Erythroblast (primary cell): Measurements from ENCODE around the gene ZC3HAV1L.
A peak's percentile ranks its signal among the peaks of the same experiment; 100 is the strongest.
"Not testable (repeated sequence)": the region's sequence is repeated elsewhere in the genome, so short reads cannot be mapped to it uniquely, and the experiment has no call there.

ENCODE experiments used
- DNase-seq, 2 experiments: peaks; one replicate each; lab custom pipeline; 2025; lab: John Stamatoyannopoulos, UW
- GATA1 ChIP-seq: IDR thresholded peaks from 2 replicates; pipeline ENCODE4 v1.6.1; 2011; ENCODE audit warnings: low read depth, mild to moderate bottlenecking, control low read depth, low read length, moderate library complexity
- POLR2A ChIP-seq: IDR thresholded peaks from 2 replicates; pipeline ENCODE4 v1.6.1; 2011; ENCODE audit warnings: mild to moderate bottlenecking, low read length

The ZC3HAV1L gene

DNA sequence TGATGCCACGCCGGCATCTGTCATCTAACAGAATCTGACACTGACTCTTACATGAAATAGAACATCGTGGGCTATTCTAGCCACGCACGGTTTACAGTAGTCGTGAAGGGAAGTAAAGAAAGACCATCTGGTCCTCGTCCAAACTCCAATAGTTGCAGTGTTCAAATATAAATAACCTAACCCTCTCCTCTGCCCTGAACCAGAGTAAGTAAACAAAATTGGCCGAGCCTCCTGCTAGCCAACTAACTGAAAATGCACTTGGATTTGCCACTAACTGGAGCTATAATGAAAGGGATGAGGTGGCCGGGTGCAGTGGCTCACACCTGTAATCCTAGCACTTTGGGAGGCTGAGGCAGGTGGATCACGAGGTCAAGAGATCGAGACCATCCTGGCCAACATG is 29.5 kb upstream of the ZC3HAV1L start:
- no peak for TF ChIP-seq POLR2A
- no peak for TF ChIP-seq GATA1
- DNase-seq: no peak

DNA sequence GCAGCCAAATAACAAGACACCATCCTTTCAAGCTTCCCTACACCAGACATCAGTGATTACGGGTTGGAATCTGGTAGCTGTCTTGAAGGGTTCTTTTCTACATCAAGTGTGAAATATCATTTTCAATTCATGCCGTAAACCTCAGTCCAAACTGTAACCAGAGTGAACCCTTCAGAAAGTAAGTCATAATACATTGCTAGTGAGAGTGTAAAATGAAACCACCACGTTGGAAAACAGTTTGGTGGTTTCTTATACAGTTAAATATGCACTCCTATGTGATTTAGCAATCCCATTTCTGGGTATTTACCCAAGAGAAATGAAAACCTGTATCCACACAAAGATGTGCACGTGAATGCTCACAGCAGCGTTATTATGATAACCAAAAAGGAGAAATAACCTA is 25.6 kb upstream of the ZC3HAV1L start:
- DNase-seq: no peak
- no peak for TF ChIP-seq GATA1
- TF ChIP-seq POLR2A: no peak

DNA sequence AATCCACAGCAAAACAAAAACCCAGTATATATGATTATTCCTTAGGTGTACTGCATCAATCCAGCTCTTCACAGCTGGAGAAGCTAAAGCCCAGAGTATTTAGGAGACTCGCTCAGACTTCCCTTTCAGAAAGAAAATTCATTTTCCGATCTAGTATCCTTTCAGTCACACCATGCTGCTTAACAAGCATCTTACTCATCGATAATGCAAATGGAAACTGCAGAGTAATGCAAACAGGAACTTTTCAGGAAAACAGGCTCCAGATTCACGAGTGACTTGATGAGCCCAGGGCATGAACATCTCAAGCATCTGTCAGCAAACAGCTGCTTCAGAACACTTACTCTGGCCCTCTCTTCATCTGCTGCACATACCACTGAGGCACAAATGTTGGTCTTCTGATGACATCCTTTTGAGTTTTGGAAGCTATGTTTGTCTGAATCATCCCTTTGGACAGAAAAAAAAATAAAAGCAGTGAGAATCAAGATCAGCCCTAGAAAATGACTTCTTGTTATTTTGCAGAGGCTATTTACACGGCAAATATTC is 24.9 kb upstream of the ZC3HAV1L start:
- no peak for DNase-seq
- TF ChIP-seq GATA1 (no peak), POLR2A (no peak)

DNA sequence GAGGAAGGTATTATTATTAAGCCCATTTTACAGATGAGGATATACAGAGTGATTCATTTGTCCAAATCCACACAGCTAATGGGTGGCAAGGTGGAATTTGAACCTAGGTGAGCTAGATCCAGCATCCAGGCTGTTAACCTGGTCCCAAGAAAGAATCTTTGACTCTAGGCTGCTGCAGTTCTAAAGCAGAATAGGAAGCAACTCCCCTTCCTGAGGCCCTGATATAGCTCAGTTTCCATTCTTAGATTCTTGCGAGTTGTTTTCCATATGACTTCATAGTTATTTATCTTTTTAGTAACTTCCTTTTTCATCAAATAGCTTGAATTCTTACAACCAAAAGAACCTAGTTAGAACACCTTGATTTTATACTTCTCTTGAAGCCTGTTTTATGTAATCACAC is 24.1 kb upstream of the ZC3HAV1L start:
- no peak for DNase-seq
- no peak for TF ChIP-seq POLR2A
- no peak for TF ChIP-seq GATA1

DNA sequence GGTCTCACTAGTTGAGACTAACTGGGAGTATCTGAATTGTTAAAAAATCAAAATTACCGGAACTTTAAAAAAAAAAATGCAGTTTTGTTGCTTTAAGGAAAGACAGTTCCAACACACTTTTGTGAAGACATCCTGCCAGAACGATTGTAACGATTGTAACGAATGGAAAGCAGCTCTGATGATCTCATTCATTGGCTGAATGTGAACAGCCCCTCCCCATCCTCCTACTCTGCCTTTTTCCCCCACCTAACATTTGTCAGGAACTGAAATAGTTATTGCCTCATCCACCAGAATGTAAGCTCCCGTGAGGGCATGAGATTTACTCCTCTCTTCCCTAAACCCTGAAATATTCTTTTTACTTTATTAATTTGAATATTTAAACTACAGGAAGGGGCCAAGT is 23.1 kb upstream of the ZC3HAV1L start:
- TF ChIP-seq GATA1: no peak
- no peak for TF ChIP-seq POLR2A
- DNase-seq: no peak

DNA sequence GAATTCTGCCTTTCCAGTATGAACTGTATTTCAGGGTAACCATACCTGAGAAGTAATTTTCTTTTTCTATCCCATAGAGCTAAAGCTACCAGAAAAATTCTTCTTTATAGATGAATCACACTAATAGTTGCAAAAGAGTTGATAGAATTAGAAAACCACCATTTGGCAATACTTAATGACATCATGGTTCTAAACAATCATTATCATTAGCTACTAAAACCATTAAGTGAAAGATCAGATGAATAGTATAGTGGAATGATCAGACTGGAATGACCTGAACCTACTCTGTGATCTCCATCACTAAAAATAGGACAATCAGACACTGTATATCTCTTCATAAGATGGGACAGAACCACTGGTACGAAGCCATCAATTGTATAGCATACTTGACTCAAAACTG is 19.8 kb upstream of the ZC3HAV1L start:
- TF ChIP-seq POLR2A: no peak
- DNase-seq: no peak

DNA sequence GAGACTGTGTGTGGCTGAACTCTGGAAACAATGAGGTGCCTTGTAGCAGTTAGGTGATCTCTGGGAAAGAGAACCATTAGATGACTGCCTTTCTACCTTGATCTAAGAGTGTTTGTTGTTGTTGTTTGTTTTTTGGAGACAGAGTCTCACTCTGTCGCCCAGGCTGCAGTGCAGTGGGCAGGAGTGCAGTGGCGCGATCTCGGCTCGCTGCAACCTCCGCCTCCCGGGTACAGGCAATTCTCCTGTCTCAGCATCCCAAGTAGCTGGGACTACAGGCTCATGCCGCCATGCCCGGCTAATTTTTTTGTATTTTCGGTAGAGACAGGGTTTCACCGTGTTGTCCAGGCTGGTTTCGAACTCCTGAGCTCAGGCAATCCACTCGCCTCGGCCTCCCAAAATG is 18.8 kb upstream of the ZC3HAV1L start:
- not testable (repeated sequence) for DNase-seq

DNA sequence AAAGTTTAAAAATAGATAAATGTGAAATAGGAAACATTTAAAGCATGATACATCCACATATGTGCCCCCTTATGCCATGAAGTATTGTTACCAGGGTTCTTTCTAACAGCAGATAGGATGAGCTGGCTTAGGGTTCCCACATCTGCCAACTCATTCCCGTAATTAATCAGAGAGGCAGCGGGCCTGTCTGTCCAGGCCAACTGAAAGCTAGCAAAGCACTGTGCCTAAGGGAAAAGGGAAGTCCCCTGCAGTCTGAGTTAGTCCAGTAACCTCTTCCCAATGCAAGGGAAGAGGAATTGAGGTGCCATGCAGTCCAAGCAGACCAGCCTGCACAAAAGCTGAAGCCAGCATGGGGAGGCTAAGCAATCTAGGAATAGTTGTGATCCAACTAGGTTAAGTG is 18.3 kb upstream of the ZC3HAV1L start:
- TF ChIP-seq GATA1 (no peak), POLR2A (no peak)
- DNase-seq: no peak

DNA sequence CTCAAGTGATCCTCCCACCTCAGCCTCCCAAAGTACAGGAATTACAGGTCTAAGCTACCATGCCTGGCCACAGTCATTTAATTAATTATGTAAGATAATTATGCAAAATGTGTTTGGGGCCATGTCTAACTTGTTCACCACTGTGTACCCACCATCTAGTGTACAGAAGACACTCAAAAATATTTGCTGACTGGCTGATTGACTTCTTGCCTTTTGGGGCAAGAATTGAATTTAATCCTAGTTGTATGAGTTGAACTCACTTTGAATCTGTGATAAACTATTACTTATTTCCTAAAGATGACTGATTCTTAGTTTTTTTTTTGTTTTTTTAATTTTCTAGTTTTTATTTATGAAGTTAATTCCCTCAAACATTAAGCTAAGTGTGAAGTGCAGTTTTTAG is 15.8 kb upstream of the ZC3HAV1L start:
- no peak for DNase-seq
- no peak for TF ChIP-seq GATA1
- TF ChIP-seq POLR2A: no peak

DNA sequence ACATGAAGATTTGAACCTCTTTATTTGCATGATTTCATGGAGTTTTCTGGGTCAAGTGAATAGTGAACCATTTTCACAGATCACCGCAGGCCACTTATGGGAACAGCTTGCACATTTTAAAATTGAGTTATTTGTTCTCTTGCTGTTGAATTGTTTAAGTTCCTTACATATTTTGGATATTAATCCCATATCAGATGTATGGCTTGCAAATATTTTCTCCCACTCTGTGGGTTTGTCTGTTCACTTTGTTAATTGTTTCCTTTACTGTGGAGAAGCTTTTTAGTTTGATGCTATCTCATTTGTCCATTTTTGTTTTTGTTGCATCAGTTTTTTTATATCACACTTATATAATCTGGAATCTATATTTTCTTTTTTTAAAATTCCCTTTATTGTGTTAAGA is 14.1 kb upstream of the ZC3HAV1L start:
- TF ChIP-seq GATA1: no peak
- TF ChIP-seq POLR2A: no peak
- no peak for DNase-seq

DNA sequence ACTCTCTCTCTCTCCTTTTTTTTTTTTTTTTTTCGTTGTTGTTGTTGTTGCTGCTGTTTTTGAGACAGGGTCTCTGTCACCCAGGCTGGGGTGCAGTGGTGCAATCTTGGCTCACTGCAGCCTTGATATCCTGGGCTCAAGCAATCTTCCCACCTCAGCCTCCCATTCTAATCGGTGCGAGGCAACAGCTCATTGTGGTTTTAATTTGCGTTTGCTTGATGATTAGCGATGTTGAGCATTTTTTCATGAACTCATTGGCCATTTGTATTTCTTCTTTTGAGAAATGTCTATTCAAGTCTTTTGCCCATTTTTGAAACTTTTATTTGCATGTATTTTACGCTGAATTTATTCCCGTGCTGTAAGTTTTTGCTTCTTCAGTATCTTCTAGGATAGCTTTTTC is 13.3 kb upstream of the ZC3HAV1L start:
- TF ChIP-seq POLR2A (no peak), GATA1 (no peak)
- no peak for DNase-seq

DNA sequence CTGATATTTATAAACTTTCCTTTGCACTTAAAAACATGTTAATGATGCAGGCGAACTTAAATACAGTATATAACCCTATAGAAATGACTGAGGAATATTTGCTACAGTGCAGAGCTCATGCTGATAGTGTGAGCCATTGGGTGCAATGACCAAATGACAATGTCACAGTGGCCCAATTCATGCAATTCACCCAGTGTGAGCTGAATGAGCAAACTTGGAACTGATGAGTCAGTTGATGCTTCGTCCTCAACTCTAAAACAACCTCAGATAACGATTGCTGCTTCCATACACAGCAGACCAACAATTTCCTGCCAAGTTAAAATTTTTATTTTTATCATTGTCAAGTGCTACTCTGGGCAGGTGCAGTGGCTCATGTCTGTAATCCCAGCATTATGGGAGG is 12.1 kb upstream of the ZC3HAV1L start:
- peak; percentile 60 to 82 for DNase-seq
- no peak for TF ChIP-seq POLR2A
- TF ChIP-seq GATA1: no peak

DNA sequence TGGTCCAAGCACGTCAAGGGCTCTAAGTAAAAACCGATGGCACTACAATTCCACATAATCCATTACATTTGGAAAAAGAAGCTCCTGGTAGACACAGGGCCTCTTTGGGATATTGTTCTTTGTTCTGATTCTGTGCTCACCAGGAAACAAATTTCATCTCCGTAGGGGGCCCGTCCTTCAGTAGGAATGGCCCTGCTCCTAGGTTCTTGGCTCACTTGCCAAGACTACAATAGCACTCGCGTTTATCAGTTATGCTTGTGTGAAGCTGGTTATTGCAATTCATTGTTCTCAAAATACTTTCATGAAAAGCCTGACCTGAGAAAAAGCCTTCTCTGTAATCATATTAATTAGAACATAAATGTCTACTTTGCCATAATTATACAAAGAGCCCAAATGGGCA is 10.3 kb upstream of the ZC3HAV1L start:
- DNase-seq: no peak
- TF ChIP-seq POLR2A: no peak
- TF ChIP-seq GATA1: no peak

DNA sequence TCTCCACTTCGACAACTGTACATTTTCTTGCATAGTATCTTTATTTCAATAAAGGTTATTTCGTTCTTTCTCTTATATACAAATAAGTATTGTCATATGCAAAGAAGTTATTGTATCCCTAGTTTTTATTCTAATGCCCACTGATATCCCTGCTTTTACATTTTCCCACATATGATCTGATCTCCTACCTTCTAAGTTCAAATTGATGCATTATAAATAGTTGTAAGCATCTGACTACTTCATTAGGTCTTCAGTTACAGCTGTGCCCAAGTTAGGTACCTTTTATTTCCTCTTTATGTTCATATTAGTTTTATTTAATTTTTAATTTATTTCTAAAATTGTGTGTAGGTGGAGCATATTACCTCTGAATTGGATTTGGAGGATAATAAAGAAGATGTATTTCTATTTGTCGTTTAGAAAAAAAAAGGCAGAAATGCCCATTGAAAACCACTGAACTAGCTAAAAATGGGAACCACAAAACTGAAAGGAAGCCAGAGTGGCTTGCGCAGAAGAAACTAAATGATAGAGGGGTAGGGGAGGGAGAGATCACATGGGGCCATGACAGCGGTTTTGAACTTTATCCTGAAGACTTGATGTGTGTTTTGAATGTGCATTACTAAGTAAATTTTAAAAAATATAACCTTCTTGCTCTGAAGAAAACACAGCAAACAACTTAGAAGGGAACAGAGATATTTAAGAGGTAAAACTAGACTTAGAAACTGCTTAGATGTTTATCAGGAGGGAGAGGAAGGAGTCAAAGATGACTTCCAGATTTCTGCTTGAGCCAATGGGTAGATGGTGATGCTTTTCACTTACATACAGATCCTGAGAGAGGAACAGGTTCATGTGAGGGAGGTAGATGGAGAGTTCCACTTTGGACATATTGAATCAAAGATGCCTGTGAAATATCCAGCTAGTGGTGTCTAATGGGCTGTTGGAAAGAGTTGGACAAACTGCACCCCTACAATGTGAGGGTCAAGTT is 9.3 kb upstream of the ZC3HAV1L start:
- no peak for TF ChIP-seq GATA1
- no peak for TF ChIP-seq POLR2A
- peak; percentile 56 to 65 for DNase-seq
